ENCODE measurements around the gene GPBP1.

GPBP1 gene

GRCh38 chr5:57249265-57249874 lies 75.5 kb downstream of the GPBP1 start:
- no peak for DNase-seq (ENCODE audit: low read depth)
- no peak overlapping the region for H3K4me3 ChIP-seq (ENCODE audit: low read length)
- TF ChIP-seq CTCF (conservative IDR thresholded peaks at IDR 0.05; ENCODE audit: low read depth, low read length) = no peak

- DNase-seq (ENCODE audit: low read depth) = no peak
- no peak for TF ChIP-seq CTCF (conservative IDR thresholded peaks at IDR 0.05; ENCODE audit: low read depth, low read length)
- H3K4me3 ChIP-seq (ENCODE audit: low read length) = no peak overlapping the region
These were observed 84.2 kb downstream of the GPBP1 start for GRCh38 chr5:57258052-57258451.

GRCh38 chr5:57258943-57259342 lies 85.1 kb downstream of the GPBP1 start:
- no peak for TF ChIP-seq CTCF (conservative IDR thresholded peaks at IDR 0.05; ENCODE audit: low read depth, low read length)

GRCh38 chr5:57259704-57260103 lies 85.8 kb downstream of the GPBP1 start:
- H3K4me3 ChIP-seq (ENCODE audit: low read length) = no peak overlapping the region
- TF ChIP-seq CTCF (conservative IDR thresholded peaks at IDR 0.05; ENCODE audit: low read depth, low read length) = no peak

More at GRCh38 chr5:57258943-57259342, 85.1 kb downstream of the GPBP1 start:
- no peak for DNase-seq (ENCODE audit: low read depth)
- H3K4me3 ChIP-seq (ENCODE audit: low read length) = no peak overlapping the region

GRCh38 chr5:57262541-57262940 lies 88.7 kb downstream of the GPBP1 start:
- no peak for DNase-seq (ENCODE audit: low read depth)

More at GRCh38 chr5:57259704-57260103, 85.8 kb downstream of the GPBP1 start:
- no peak for DNase-seq (ENCODE audit: low read depth)

GRCh38 chr5:57267805-57268204 lies 93.9 kb downstream of the GPBP1 start:
- TF ChIP-seq CTCF (conservative IDR thresholded peaks at IDR 0.05; ENCODE audit: low read depth, low read length) = no peak
- no peak for DNase-seq (ENCODE audit: low read depth)
- H3K4me3 ChIP-seq (ENCODE audit: low read length) = no peak overlapping the region

More at GRCh38 chr5:57262541-57262940, 88.7 kb downstream of the GPBP1 start:
- TF ChIP-seq CTCF (conservative IDR thresholded peaks at IDR 0.05; ENCODE audit: low read depth, low read length) = no peak
- no peak overlapping the region for H3K4me3 ChIP-seq (ENCODE audit: low read length)

- no peak for TF ChIP-seq CTCF (conservative IDR thresholded peaks at IDR 0.05; ENCODE audit: low read depth, low read length)
- no peak for DNase-seq (ENCODE audit: low read depth)
- no peak overlapping the region for H3K4me3 ChIP-seq (ENCODE audit: low read length)
These were observed 102.5 kb downstream of the GPBP1 start for GRCh38 chr5:57276353-57276752.
